Islet precursor cell (in vitro differentiated cells): ENCODE measurements around the gene RMDN3.

Source experiments
- DNase-seq: peaks from one replicate; pipeline ENCODE4 v3.0.0-alpha.2; 2018

Gene RMDN3

DNA sequence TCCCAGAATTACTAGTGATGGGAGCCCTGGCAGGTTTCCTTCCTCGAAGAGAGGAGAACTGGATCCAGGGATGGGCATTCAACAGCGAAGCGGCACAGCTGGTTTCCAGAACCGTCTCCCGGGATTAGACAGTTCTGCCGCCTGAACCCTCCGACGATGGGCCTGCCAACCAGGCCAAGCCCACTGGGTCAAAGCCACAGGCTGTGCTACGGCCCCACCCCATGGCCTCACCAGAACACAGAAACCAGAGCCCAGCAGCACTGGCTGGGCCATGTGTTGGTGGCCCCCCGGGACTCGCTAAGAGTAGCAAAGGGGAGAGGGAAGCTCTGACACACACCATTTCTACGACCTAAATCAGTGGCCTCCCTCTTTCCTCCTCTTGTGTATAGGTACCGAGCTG lies 17.0 kb upstream of the RMDN3 start:
- no peak for DNase-seq

DNA sequence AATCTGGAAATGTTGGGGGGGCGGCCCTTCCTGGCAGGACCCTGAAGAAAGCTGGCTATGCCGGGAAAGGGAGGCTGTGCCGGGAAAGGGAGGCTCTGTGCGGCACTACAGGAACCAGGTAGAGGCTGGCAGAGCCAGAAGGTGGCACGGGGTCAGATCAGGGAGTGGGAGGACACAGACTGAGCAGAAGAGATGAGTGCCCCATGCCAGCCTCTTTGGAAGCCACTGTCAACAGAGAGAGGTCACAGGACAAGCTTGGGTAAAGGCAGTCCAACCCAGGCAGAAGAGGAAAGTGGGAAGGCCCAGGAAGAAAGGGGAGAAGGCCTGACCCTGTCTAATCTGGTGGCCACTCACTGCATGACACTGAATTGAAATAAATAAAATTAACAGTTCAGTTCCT lies 16.2 kb upstream of the RMDN3 start:
- DNase-seq, result no peak

DNA sequence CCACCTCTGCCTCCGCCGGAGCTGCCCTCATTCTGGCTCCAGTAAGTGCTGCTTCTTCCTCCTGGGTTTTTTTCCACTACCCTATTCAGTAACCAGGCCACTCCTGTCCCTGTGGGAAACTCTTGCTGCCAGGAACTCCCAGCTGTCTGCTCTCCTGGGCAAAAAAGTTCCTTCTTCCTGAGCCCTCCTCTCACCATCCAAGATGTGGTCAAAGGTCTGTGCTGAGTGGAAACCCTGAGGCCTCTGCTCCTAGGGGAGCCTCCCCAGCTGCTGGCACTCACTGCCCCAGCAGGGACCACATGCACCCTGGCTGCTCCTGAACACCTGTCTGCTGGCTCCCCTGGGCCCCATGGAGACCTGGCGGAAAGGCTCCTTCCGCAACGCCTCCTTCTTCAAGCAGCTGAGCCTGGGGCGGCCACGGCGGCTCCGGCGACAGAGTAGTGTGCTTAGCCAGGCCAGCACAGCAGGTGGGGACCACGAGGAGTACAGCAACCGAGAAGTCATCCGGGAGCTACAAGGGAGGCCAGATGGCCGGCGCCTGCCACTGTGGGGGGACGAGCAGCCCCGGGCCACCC lies 15.2 kb upstream of the RMDN3 start:
- no peak for DNase-seq

DNA sequence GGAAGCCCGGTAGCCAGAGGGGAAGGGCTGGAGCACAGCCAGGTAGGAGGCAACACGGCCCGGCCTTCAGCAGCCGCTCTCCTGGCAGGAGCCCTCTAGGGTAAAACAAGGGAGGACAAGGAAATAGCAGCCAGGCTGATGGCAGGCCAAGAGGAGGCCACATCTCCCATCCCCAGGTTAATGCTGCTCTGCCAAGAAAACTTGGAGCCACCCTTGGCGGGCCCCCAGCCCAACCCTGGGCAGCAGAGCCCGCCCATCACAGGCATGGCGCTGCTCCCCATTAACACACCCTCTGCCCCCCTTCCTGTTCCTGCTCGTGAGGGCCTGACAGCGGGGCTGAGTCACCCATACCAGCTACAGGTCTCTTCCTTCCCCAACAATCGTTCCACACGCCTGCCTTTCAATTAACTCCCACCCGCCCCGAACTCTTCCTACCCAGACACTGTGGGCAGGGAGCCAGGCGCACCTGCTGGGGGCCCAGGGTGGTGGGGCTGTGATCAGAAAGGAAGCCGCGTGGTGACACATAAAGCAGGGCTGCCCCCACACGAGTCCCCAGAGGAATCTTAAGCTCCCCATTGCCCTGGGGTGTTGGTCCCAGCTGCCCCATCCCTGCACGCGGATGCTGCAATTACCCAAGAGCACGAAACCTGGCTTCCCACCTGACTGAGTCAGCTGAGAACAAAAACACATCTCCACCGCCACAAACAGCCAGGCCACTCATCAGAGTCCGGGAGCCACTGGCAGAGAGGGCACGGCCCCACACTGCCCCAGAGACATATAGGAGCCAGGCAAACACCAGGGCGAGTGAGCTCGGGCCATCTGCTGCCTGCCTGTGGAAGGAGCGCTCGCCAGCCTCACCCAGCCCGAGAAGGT lies 14.5 kb upstream of the RMDN3 start, which contains the start of gene C15orf62:
Gene C15orf62 (plus strand): TSS at position 707 of the 873 bp plus-strand sequence. CDS start 516 bp downstream, outside the sequence.
- DNase-seq, result no peak

DNA sequence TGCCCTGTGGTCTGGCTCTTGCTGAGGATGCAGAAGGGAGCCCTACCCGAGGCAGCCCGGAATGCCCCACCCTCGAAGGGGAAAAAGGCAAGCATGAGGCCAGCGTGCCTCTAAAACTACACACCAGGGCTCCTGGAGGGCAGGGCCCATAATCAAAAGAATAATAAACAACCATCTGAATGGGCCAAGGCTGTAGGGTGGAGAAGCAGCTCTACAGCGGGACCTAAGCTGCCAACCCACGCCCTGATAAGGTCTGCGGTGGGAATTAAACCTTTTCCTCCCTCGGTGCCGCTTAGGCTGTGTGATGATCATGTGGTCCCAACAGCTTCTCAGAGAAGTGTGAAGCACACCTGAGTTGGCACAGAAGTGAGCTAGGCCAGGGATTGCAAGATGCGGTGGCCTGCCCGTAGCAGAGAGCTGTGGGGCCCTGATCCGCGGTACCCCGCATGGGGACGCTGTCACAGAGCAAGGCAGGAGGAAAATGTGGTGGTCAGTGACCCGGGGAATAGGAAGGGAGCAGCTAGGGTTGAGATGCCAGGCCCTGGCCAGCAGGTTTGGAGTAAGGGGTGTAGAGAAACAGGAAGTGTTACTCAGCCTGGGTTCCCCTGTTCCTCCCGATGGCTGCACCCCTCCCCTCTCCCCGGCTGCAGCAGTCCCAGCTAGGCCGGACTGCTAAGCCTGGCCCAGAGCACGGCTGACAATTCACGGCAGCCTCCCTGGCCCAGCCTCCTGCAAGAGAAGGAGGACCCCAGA lies 13.6 kb upstream of the RMDN3 start:
- DNase-seq, result no peak

DNA sequence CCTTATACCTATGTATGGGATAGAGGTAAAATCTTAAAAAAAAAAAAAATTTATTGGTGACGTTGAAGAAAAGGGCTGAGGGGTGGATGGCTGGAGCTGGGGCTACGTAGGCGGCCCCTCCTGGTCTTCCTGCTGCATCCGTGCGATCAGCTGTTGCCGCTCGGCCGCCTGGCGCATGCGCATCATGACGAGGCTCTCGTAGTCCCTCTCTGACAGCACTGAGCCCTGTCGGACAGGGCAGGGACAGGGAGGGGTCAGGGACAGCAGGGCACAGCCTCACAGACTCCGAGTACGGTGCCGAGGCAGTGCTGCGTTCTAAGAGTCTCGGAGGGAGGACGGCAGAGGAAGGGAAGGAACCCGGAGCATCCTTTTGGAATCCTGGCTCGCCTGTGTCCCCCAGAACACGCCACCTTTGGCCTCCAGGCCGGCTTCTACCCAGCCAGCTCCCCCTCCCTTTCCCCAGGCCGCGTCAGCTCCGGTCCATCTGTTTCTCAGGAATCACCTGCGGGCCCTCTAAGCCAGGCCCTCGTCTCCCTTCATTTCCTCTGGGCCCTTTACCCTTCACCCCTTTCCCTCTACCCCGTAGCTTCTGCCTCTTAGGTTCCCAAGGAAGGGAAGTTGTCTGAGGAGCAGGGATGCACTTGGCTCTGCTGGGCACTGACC lies 12.9 kb upstream of the RMDN3 start:
- no peak for DNase-seq

DNA sequence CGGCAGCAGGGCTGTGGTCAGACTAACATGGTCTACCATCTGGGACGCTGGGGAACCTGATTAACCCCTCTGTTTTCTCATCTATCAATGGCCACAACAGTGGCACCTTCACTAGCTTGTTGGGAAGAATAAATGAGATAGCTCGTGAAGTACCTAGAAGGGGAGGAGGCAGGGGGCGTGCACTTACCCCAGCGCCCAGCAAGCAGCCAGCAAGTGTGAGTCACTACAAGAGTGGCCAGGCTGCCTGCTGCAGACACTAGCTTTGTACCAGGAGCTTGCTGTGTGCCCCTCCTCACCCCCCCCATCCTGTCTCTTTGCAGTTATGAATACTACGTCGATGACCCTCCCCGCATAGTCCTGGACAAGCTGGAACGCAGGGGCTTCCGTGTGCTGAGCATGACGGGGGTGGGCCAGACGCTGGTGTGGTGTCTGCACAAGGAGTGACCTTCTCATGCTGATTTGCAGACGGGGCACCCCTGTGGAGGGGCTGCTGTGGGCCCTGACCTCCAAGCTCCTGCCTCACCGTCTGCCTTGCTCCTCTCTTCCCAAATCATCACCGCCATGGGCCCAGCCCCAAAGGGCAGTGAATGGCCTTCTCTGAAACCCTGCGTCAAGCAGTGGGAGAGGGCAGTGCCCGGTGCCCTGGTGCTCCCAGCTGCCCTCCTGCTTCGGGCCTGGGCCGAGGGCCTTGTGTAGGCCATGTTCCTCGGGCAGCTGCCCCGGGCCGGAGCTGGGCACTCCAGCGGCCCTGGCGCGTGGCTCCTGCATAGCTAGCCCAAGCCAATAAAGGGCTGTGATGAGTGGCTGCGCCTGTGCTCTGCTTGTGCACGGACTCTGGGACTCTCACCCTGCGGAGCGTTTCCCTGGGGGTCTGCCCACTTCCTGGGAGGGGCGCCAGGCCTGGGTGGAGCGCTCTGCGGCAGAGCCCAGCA lies 12.1 kb upstream of the RMDN3 start:
- peak; percentile 86 for DNase-seq

DNA sequence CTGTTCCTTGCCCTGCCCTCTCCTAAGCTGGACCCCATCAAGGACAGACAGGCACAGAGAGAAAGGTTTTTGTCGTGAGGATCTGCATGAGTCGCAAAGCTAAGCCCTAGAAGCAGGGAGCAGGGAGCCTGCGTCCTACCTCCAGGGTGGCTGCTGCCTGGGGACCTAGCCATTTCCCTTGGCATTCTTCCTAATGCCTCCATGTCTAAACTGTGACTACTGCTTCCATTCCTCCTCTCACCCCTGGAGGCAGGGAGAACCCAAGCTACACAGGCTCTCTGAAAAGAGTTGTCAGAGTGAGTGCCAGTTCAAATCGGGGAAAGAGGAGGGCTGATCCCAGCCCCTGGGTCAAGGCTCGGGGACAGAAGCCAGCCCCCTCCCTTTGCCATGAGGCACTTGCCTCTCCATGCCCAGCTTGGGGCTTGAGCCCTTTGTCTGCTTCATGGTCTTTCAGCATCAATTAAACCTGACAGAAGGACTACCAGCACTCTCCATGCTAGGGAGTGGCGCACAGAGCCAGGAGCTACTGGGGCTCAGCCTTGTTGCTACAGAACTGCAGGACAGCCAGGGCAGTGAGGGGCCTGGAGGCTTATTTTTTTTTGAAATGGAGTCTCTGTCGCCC lies 11.3 kb upstream of the RMDN3 start:
- DNase-seq, result no peak

DNA sequence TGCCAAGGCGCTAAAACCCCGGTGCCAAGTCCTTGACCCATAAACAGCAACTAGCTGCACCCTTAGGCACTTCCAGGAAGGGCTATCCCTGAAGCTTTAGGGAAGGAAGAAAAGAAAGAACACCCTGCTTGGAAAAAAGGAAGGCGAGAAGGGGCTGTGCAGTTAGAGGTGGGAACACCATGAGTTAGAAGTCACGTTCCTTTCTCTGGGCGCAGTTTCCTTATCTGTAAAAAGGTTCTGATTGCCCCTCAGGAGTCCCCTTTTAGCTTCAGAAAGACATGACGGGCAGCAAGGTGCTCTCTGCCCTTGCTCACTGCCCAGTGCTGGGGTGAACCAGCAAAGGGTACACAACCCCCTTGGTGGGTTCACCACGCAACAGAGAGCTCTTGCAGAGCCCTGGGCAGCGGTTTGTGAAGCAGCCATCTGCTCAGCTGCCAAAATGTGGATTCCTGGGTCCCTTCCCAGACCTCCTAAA lies 9.6 kb upstream of the RMDN3 start:
- no peak for DNase-seq

DNA sequence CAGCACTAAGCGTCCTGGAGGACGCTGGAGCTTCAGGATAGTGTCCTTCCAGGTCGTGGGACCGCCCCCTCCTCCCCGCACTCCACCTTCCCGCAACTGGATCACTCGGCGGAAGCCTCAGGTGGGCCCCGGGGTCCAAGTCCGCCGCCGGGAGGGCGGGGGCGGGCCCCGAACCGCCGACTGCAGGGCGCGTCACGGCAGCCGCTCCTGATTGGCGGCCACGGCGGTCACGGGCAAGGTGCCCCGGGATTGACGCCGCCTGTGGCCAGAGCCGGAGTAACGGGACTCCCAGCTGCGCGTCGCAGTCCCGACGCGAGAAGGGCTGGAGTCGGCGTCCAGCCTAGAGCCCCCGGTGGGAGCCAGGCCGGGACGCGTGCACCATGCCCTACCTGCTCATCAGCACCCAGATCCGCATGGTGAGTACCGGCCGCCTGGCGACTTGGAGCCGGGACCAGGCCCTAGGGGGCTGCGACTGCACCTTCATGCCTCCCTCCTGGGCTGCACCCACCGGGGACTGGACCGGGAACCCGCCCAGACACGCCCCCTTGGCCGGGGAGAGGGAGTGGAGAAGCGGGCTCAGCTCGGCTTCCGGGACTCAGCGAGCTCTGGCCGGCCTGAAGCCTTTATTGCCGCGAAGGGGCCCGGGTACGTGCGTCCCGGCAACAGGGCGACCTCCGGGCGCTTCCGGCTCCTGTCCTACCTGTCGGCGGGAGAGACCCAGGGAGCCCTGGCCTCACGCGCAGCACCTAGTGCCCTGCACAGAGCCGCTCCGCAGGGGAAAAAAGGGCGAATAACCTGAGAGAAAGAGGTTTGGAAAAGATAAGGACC lies 9.0 kb upstream of the RMDN3 start, which contains the start of gene GCHFR:
Gene GCHFR (plus strand): TSS at position 268 of the 828 bp plus-strand sequence. CDS start 113 bp downstream, at position 381.
- DNase-seq, result peak; percentile 90

DNA sequence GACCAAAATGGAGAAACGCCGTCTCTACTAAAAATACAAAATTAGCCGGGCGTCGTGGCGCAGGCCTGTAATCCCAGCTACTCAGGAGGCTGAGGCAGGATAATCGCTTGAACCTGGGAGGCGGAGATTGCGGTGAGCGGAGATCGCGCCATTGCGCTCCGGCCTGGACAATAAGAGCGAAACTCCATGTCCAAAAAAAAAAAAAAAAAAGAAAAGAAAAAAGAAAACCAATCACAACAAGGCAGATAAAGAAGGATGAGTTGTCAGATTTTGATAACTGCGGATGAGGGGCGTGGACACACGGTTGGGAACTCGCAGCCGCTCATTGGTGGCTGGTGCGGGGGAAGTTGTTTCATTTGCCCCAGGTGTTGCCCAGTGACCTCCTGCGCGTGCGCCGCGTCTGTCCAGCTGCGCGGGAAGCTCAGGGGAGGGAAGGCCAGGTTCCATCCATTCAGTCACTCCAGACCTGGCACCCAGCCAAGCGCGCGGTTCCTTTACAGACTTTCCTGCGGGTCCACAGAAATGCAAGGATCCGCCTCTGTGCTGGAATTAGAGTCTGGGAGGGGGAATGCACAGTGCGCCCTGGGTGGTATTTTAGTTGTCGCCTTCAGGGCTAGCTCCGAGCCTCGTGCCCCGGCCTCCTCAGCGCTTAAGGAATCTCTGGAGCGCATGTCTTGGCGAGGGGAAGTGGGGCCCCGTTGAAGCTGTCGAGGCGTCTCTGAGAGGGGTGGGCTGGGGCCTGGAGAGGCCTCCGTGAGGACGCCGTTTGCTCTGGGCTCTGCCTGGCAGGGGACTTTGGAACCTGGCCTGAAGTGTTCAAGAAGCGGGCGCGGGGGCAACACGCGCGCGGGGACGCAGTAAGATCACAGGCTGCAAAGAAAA lies 8.1 kb upstream of the RMDN3 start:
- DNase-seq, result peak; percentile 69

DNA sequence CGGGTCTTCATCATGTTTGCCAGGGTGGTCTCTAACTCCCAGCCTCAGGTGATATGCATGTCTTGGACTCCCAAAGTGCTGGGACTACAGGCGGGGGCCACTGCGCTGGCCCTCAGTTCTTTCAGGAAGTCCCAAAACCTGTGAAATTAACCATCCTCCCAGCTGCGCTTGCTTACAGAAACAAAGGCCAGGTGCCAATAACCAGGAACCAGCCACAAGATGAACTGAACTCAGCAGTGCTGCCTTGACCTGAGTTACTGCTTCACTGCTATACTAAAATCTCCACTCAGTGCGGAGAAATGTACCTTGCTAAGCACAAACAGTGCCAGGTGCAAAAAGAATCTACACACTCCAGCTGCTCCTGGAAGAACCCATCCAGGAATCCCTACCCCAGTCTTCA lies 4.9 kb upstream of the RMDN3 start:
- no peak for DNase-seq

DNA sequence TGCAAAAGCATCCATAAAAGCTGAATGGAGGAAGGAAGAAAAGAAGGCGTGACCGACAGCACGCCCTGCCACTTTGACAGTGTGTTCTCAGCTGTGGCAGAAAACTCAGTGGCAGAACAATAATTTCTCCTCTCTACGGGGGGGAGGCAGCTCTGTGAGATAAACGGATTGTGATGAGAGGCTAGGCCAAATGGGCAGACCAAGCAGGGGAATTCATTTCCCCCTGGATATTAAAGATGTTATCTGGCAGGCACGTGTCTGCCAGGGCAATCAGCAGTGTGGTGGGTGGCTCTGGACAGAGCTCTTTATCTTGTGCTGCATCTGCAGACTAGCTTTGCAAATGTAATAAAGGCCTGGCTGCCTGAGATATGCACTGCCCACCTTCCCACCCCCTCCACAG lies 1.9 kb upstream of the RMDN3 start:
- DNase-seq, result peak; percentile 73

DNA sequence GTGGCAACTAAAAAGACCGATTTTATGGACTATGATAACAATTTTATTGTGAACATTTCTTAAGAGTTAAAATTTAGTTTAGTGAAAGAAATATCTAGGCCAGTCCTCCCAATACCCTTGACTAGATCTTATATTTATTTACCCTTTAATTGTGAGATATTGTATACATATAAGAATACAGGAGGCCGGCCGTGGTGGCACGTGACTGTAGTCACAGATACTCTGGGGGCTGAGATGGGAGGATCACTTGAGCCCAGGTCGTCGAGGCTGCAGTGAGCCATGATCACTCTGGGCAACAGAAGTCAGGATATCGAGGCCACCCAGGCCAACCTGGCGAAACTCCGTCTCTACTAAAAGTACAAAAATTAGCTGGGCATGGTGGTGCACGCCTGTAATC lies 756 bp upstream of the RMDN3 start:
- no peak for DNase-seq

DNA sequence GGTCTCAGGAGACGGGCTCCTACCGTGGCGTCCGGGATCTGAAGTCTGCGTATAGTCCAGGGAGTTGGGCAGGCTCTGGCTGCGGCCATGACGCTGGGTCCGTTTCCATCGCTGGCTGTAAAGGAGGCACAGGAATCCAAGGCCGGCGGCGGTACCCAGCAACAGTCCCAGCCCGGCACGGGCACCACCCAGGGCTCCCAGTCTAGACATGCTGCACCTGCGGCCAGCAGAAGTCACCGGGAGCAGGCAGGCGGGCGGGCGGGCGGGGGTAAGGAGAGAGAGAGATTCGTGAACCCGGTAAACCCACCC lies 526 bp downstream of the RMDN3 start:
- peak; percentile 66 for DNase-seq

DNA sequence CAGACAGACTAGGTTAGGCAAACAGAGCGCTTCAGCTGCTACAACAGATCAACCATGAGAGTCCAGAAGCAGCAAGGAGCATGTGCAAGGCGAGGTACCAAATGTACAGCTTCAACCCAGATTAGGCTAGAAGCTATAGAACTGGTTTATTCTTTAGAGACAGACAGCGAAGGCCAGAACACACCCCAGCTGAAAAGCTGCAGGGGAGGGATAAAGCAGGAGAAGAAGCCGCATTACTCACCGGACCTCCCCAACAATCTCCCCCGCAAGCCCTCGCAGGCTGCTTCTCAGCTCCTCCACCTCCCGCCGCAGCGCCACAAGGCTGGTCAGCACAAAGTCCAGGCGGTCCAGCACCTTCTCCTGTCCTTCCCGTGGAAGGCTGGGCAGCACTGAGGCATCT lies 3.3 kb downstream of the RMDN3 start:
- no peak for DNase-seq

DNA sequence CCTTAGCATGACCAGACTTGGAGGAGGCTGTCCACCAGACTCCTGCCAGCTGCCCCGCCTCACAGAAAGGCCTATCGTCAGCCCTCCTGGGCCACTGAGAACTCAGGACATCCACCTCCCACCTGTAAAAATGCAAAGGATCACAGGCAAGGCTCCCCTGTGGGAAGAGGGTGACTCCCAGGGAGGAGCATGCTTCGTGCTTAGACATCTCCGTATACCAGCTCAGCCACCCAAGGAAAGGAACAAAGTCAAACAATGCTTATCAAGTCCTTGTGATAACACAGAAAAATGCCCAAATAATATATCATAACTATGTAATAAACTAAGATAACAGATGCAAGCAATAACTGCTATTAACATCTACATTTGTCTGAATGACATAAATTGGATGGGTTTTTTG lies 4.2 kb downstream of the RMDN3 start:
- no peak for DNase-seq

DNA sequence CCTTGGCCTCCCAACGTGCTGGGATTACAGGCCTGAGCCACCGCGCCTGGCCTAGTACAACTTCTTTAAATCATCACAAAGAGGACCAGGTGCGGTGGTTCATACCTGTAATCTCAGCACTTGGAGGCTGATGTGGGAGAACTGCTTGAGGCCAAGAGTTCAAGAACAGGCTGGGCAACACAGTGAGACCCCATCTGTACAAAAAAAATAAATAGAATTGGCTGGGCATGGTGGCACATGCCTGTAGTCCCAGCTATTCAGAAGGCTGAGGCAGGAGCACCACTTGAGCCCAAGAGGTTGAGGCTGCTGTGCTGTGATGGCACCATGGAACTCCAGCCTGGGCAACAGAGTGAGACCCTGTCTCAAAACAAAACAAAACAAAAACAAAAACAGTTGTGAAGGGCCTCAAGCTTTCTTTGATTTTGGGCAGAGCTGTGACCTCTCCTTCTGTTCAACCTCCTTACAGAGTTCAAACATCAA lies 5.9 kb downstream of the RMDN3 start:
- DNase-seq, result no peak
